Ovary (tissue), 9 donors: ENCODE data around the gene AQP3. TPM values are rescaled to one million over a fixed set of nuclear protein-coding genes. Genes with fewer than 3 reads are reported as not detected.

Experiments used
- DNase-seq, 5 donors: peaks; one replicate each; pipeline ENCODE4 v3.0.0-alpha.2; 2019 to 2020
- H3K27ac ChIP-seq, 2 donors: fragments of 200-600 bp; one replicate each; pipeline versions ENCODE4 v1.5.1 to v1.8.0; 2019 to 2022
- H3K27me3 ChIP-seq: fragments of 200-600 bp; one replicate; pipeline ENCODE4 v1.8.0; 2022
- H3K36me3 ChIP-seq: fragments of 200-600 bp; sonication (generic); one replicate; pipeline ENCODE4 v1.5.1; 2019
- H3K4me1 ChIP-seq: one replicate; pipeline ENCODE4 v1.8.1; 2013; ENCODE audit warnings: mild to moderate bottlenecking, moderate library complexity; ENCODE audit not compliant: insufficient read depth
- H3K4me3 ChIP-seq: fragments of 200-600 bp; sonication (generic); one replicate; pipeline ENCODE4 v1.5.1; 2017
- H3K9me3 ChIP-seq, 2 donors: fragments of 200-600 bp in 1 of 2; sonication (generic) in 1 of 2; one replicate each; pipeline versions ENCODE4 v1.5.1 to v1.8.1; 2013 to 2019; ENCODE audit warnings: mild to moderate bottlenecking in 1 of 2, moderate library complexity in 1 of 2
- EP300 ChIP-seq: sonication (generic); formaldehyde crosslinking; IDR thresholded peaks from one replicate; pipeline ENCODE4 v1.6.1; 2017; ENCODE audit warnings: antibody characterized with exemption
- POLR2A ChIP-seq: fragments of 450-650 bp; IDR thresholded peaks from one replicate; pipeline ENCODE4 v1.6.1; 2017; ENCODE audit warnings: antibody characterized with exemption, mild to moderate bottlenecking, moderate library complexity
- WGBS, 3 donors: extraction: QIAGEN DNeasy Blood & Tissue Kit in 1 of 3; methylation state at CpG; one replicate each; pipeline versions ENCODE4 v1.1.5 to v1.1.7; 2013 to 2017; 5-methylcytosine and 5-hydroxymethylcytosine counted together
- intact Hi-C, 4 donors: fragments of 100-400 bp; cut with DNase I; formaldehyde crosslinking; loops; one replicate each; pipeline versions ENCODE4 v1.11.0 to v1.15.1; 2022 to 2023
- polyA plus RNA-seq, 2 donors: library from polyadenylated mRNA; stranded (reverse); fragments of 200-250 nt in 1 of 2; fragments of 350-450 nt in 1 of 2; fragmentation: Illumina TruSeq in 1 of 2; extraction: RNeasy Lipid Tissue Mini Kit (QIAGEN cat#74804) in 1 of 2; gene quantifications; one replicate each; pipeline ENCODE4 v1.2.3, GENCODE V29; 2013 to 2014
- total RNA-seq, 7 donors: library from RNA; depleted of rRNA in 2 of 7; stranded (reverse); fragments of >200 nt in 2 of 7; fragmentation: NEBNext Ultra II Directional in 3 of 7; extraction: Animal tissue kit (Norgen Biotek cat#: 25700) in 3 of 7; gene quantifications; one replicate each; pipeline versions ENCODE4 v1.1.0 to v1.2.4, GENCODE V29; 2016 to 2023
- TF ChIP-seq, protein P1 (sequence below), 3 donors: fragments of 450-650 bp in 2 of 3; fragments of 200-600 bp in 1 of 3; IDR thresholded peaks; one replicate each; pipeline versions ENCODE4 v1.5.1 to v1.8.0; 2016 to 2022; ENCODE audit warnings: antibody characterized with exemption in 3 of 3, mild to moderate bottlenecking in 1 of 3
- donor health status: DM: no; HTN: no; CAD: no; lungs with moderate emphysema.
- donor health status: DM: no; HTN: no; CAD: no.
- donor health status: Bipolar disorder and iron deficiency.
- donor health status: DM: yes; HTN: yes; CAD: no.
- donor health status: DM: no; HTN: no; CAD: no.
- donor health status: DM: yes; HTN: yes; CAD: no.

Gene AQP3
- total and polyA plus RNA-seq, 9 donors = 5.6 to 47.2 (median 8.7) TPM

DNA sequence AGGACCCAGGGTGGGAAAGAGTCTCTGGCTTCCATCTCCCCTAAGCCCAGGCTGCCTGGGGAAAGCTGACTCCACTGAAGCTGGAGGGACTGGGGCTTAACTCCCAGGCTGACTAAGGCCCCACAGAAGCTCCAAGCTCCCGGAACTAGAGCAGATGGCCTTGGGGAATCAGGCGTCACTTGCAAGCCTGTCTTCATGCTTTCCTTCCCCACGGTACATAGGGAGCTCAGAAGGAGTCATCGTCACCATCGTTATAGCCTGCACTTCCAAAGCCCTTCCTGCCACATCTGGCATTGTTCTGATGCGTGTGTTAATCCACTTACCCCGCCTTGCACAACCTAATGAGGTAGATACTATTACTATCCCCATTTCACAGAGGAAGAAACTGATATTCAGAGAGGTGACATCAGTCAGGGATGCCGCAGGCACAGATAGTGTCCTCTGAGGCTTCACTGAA lies 11.5 kb downstream of the AQP3 start:
- DNase-seq = no peak
- no peaks in the 10 kb centered on the region for H3K9me3 ChIP-seq
- WGBS, 3 donors = 82 to 88% (median 82%) methylated on average over 8 of the region's 8 CpGs
- H3K4me1 ChIP-seq = no peaks in the 10 kb centered on the region
- TF ChIP-seq EP300 (no peak), POLR2A (no peak)
- H3K27ac ChIP-seq = no peak overlapping the region
- intact Hi-C loops = loop anchor here in 1 of 4 donors (10.0 kb wide), 1 partner anchor 131 kb away; no protein-coding TSS in a partner anchor
- no peaks in the 10 kb centered on the region for H3K36me3 ChIP-seq
- no peaks in the 10 kb centered on the region for H3K27me3 ChIP-seq
- H3K4me3 ChIP-seq = no peak overlapping the region

DNA sequence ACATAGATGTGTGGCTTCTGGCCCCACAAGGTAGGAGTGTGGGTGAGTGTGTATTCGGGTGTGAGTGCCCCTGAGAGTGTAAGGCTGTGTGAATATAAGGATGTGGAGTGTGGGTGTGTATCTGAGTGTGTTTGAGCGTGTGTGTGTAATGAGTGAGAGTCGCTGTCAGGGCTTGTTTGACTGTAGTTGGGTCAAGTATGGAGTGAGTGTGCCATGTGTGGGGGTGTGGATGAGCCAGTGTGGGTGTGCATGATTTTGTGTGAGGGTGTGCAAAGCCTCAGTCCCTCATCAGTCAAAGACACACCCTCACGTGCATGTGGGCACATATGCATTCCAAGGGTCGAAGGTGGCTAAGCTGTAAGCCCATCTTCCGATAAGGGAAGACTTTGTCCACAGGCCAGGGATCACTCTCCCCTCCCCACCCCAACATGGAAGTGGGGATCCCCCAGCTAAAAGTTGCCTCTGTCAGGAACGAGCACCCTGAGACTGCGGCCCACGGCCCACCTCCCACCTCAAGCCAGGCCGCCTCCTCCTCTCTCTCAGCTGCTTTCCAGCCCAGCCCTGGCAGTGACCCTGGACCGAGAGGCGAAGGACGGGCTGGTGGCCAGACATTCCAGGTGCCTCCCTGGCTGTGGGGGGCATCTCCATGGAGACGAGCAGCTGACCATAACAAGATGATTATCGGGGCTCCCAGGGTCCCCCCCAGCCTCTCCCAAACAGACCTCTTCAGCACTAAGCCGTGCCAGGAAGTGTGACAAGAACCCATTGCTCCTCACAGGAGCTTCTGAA lies 12.9 kb downstream of the AQP3 start:
- no peak overlapping the region for H3K27ac ChIP-seq
- H3K9me3 ChIP-seq = no peaks in the 10 kb centered on the region
- TF ChIP-seq POLR2A (no peak), EP300 (no peak)
- TF ChIP-seq, protein P1, sequence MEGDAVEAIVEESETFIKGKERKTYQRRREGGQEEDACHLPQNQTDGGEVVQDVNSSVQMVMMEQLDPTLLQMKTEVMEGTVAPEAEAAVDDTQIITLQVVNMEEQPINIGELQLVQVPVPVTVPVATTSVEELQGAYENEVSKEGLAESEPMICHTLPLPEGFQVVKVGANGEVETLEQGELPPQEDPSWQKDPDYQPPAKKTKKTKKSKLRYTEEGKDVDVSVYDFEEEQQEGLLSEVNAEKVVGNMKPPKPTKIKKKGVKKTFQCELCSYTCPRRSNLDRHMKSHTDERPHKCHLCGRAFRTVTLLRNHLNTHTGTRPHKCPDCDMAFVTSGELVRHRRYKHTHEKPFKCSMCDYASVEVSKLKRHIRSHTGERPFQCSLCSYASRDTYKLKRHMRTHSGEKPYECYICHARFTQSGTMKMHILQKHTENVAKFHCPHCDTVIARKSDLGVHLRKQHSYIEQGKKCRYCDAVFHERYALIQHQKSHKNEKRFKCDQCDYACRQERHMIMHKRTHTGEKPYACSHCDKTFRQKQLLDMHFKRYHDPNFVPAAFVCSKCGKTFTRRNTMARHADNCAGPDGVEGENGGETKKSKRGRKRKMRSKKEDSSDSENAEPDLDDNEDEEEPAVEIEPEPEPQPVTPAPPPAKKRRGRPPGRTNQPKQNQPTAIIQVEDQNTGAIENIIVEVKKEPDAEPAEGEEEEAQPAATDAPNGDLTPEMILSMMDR (IDR thresholded peaks at IDR 0.05) = no peak
- 36 to 53% (median 53%) methylated on average over 14 to 16 of the region's 16 CpGs for WGBS, 3 donors
- H3K27me3 ChIP-seq = no peaks in the 10 kb centered on the region
- H3K4me3 ChIP-seq = no peak overlapping the region
- no peaks in the 10 kb centered on the region for H3K4me1 ChIP-seq
- intact Hi-C loops = loop anchor here in 1 of 4 donors (10.0 kb wide), 1 partner anchor 130 kb away; no protein-coding TSS in a partner anchor
- DNase-seq = no peak
- no peaks in the 10 kb centered on the region for H3K36me3 ChIP-seq

DNA sequence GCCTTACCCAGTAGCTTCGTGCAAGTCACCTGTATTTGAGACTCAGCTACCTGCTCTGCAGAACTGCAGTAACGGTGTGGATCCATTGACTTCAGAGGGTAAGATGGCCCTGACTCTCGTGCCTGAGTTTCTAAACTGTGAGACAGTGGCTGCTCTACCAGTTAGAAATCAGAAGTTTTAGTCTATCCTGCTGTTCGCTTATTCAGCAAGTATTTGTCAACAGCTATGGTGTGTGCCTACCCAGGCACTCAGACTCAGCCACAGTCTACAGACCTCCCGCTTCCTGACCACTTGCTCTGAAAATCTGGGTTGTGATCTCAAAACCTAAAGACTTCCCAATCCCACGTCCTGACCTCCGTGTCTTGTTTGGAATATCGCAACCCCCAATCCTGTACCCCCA lies 13.5 kb downstream of the AQP3 start:
- intact Hi-C loops = loop anchor here in 1 of 4 donors (10.0 kb wide), 1 partner anchor 129 kb away; no protein-coding TSS in a partner anchor
- H3K27me3 ChIP-seq = no peaks in the 10 kb centered on the region
- H3K27ac ChIP-seq = no peak overlapping the region
- TF ChIP-seq, protein P1 (IDR thresholded peaks at IDR 0.05) = no peak
- TF ChIP-seq POLR2A (no peak), EP300 (no peak)
- H3K4me1 ChIP-seq = no peaks in the 10 kb centered on the region
- no peaks in the 10 kb centered on the region for H3K9me3 ChIP-seq
- no peak for DNase-seq
- WGBS, 3 donors = 91 to 96% (median 92%) methylated on average over 8 of the region's 8 CpGs
- H3K4me3 ChIP-seq = no peak overlapping the region
- H3K36me3 ChIP-seq = no peaks in the 10 kb centered on the region

DNA sequence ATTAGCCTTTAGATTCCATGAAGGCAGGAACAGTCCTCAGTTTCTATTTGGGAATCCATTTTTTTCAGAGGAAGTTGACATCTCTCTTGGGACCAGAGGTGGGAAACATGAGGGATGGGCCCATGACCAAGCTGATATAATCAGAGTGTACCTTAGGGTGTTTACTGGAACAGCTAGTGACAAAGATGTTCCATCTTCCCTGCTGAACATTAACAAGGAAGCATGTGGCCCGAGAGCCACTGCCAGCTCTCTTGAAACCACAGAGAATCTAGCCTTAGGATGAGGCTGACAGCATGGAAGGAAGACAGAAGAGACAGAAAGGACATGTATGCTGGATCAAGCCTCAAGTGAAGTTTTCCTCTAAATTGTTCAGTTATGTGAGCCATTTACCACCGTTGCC lies 16.0 kb downstream of the AQP3 start:
- TF ChIP-seq EP300 = no peak
- TF ChIP-seq, protein P1 (IDR thresholded peaks at IDR 0.05) = no peak
- WGBS, 3 donors = 94 to 96% (median 96%) methylated on average over 2 of the region's 2 CpGs
- Histone ChIP-seq H3K36me3 (no peaks in the 10 kb centered on the region), H3K27ac (no peak overlapping the region), H3K9me3 (no peaks in the 10 kb centered on the region), H3K4me1 (no peaks in the 10 kb centered on the region), H3K27me3 (no peaks in the 10 kb centered on the region), H3K4me3 (no peak overlapping the region)
- intact Hi-C loops = loop anchor here in 1 of 4 donors (10.0 kb wide), 1 partner anchor 127 kb away; no protein-coding TSS in a partner anchor
- no peak for DNase-seq

DNA sequence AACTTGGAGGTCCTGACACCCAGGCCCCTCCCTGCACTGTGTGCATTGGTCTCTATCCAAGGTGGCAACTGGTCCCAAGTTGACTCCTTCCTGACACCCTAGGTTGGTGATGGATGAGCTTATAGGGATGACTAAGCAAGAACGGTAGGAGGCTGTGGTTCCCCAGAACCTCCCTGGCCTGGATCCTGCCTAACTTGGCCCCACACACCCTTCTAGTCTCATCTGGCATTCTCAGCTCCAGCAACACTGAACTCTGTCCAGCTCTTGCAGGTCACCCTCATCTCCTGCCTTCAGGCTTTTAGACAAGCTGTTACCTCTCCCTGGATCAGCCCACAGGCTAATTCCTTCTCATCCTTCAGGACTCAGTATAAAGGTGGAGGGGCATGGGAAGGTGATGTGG lies 16.5 kb downstream of the AQP3 start:
- DNase-seq = no peak
- Histone ChIP-seq H3K36me3 (no peaks in the 10 kb centered on the region), H3K27ac (no peak overlapping the region), H3K27me3 (no peaks in the 10 kb centered on the region), H3K9me3 (no peaks in the 10 kb centered on the region), H3K4me3 (no peak overlapping the region), H3K4me1 (no peaks in the 10 kb centered on the region)
- TF ChIP-seq POLR2A = no peak
- no peak for TF ChIP-seq EP300
- TF ChIP-seq, protein P1 (IDR thresholded peaks at IDR 0.05) = no peak
- intact Hi-C loops = loop anchor here in 1 of 4 donors (10.0 kb wide), 1 partner anchor 126 kb away; no protein-coding TSS in a partner anchor
- WGBS, 3 donors = 35 to 67% (median 38%) methylated on average over 1 of the region's 1 CpG
